Adipocyte (in vitro differentiated cells): ENCODE results near the gene SYT1.
A peak's percentile ranks its signal among the peaks of the same experiment; 100 is the strongest.

Experiments
- DNase-seq: peaks from one replicate; pipeline ENCODE4 v3.0.0-alpha.2; 2015; ENCODE audit warnings: low read depth
- H3K27me3 ChIP-seq: replicated peaks from 2 replicates; pipeline ENCODE4 v1.7.0; 2013; ENCODE audit warnings: mild to moderate bottlenecking, low read length, moderate library complexity; ENCODE audit not compliant: control insufficient read depth, insufficient read depth
- H3K36me3 ChIP-seq: 2 replicates; pipeline ENCODE4 v1.7.0; 2013; ENCODE audit warnings: low read length, mild to moderate bottlenecking, moderate library complexity; ENCODE audit not compliant: control insufficient read depth, insufficient read depth, severe bottlenecking
- H3K4me1 ChIP-seq: 2 replicates; pipeline ENCODE4 v1.7.0; 2013; ENCODE audit warnings: mild to moderate bottlenecking, low read length, moderate library complexity; ENCODE audit not compliant: control insufficient read depth, insufficient read depth
- H3K4me3 ChIP-seq: 2 replicates; pipeline ENCODE4 v1.7.0; 2013; ENCODE audit warnings: mild to moderate bottlenecking, low read length, moderate library complexity
- H3K9ac ChIP-seq: 2 replicates; pipeline ENCODE4 v1.7.0; 2013; ENCODE audit warnings: mild to moderate bottlenecking, low read length, moderate library complexity
- H3K9me3 ChIP-seq: 2 replicates; pipeline ENCODE4 v1.7.0; 2013; ENCODE audit warnings: mild to moderate bottlenecking, low read length, moderate library complexity; ENCODE audit not compliant: control insufficient read depth

Gene SYT1

DNA sequence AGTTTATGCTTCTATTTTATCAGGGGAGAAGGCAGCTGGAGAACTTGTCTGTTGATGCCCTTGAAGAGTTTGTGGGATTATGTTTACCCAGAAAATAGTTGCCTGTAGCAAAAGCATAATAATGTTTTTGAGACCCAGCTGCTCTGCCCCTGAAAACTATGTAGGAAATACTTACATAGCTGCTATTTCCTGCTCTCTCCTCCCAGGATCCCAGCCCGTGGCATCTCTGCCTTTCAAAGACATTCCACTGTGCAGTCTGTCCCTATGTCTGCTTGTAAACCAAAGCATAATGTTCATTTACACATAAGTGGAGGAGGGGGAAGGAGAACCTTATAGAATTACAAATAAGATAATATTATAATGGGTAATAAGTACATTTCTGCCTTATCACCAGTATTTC is 198.7 kb downstream of the SYT1 start:
- H3K36me3 ChIP-seq = no peaks in the 10 kb centered on the region
- H3K9me3 ChIP-seq = no peaks in the 10 kb centered on the region
- no peak overlapping the region for H3K4me3 ChIP-seq
- H3K27me3 ChIP-seq = no peaks in the 10 kb centered on the region
- H3K4me1 ChIP-seq = no peaks in the 10 kb centered on the region
- no peak overlapping the region for H3K9ac ChIP-seq
- peak; percentile 46 for DNase-seq

DNA sequence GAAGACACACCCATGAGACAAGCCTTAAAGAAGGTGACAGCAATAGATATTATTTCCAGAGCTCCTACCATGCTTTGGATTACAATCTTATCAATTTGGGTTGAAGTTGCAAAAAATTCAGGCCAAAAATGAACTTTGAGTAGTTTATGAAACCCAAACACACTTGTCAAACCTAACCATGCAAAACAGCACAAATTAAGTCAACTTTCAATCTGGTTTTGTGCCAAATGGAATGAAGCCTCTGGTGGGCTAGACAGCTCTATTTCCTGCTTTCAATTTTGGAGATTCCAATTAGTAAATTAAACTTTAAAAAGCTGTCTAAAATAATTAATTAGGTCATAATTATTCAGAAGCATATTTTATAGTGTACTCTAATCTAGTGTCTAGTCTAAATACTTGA is 203.4 kb downstream of the SYT1 start:
- no peaks in the 10 kb centered on the region for H3K4me1 ChIP-seq
- no peaks in the 10 kb centered on the region for H3K9me3 ChIP-seq
- H3K36me3 ChIP-seq = no peaks in the 10 kb centered on the region
- H3K27me3 ChIP-seq = no peaks in the 10 kb centered on the region
- H3K9ac ChIP-seq = no peak overlapping the region
- no peak for DNase-seq
- H3K4me3 ChIP-seq = no peak overlapping the region

DNA sequence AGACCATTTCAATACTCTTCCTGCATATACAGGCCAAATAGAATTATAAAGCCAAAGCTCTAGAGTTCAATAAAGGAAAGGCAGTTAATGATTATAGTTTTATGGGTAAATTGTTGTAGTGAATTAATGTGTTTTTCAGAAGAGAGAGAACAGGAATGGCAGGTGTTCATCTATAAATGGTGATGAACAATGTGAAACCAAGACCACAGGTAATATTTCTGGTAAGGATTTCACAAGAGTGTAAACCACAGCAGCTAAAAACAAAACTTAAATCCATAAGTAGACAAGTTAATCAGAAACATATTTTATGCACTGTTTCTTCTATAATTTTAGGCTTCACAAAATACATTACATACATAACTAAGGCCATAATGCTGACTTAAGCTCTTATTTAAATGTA is 204.4 kb downstream of the SYT1 start:
- Histone ChIP-seq H3K9ac (no peak overlapping the region), H3K9me3 (no peaks in the 10 kb centered on the region), H3K36me3 (no peaks in the 10 kb centered on the region), H3K4me1 (no peaks in the 10 kb centered on the region), H3K4me3 (no peak overlapping the region), H3K27me3 (no peaks in the 10 kb centered on the region)
- peak; percentile 3 for DNase-seq

DNA sequence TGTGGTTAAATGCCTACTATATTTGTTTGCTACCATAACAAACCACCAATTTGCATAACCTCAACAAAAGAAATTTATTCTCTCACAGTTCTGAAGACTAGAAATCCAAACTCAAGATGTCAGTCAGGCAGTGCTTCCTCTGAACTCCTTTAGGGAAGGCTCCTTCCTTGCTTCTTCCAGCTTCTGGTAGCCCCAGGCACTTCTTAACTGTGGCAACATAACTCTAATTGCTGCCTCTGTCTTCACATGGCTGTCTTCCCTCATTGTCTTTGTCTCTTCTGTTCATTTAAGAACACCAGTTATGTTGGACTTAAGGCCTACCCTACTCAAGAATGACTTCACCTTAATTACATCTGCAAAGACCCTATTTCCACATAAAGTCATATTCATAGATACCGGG is 206.9 kb downstream of the SYT1 start:
- Histone ChIP-seq H3K4me1 (no peaks in the 10 kb centered on the region), H3K9ac (no peak overlapping the region), H3K9me3 (no peaks in the 10 kb centered on the region), H3K4me3 (no peak overlapping the region), H3K27me3 (no peaks in the 10 kb centered on the region), H3K36me3 (no peaks in the 10 kb centered on the region)
- no peak for DNase-seq

DNA sequence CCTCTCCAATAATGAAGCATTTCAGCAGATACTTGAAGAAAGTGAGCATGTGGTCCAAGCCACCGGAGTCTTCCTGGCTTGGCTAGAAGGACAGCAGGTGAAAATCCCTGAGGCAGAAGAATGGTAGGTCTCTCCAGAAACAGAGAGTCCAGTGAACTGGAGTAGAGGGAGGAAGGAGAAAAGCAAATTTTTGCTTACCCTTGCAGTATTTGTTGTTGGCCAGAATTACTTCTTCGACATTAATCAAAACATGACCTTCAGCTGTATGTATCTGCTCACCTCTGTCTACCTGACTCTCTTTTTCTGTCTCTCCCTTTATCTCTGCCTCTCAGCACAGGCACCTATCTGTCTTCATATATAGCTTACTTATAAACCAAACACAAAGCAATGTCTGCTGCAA is 208.9 kb downstream of the SYT1 start:
- no peaks in the 10 kb centered on the region for H3K9me3 ChIP-seq
- no peaks in the 10 kb centered on the region for H3K27me3 ChIP-seq
- H3K4me3 ChIP-seq = no peak overlapping the region
- H3K36me3 ChIP-seq = no peaks in the 10 kb centered on the region
- DNase-seq = no peak
- no peaks in the 10 kb centered on the region for H3K4me1 ChIP-seq
- no peak overlapping the region for H3K9ac ChIP-seq

DNA sequence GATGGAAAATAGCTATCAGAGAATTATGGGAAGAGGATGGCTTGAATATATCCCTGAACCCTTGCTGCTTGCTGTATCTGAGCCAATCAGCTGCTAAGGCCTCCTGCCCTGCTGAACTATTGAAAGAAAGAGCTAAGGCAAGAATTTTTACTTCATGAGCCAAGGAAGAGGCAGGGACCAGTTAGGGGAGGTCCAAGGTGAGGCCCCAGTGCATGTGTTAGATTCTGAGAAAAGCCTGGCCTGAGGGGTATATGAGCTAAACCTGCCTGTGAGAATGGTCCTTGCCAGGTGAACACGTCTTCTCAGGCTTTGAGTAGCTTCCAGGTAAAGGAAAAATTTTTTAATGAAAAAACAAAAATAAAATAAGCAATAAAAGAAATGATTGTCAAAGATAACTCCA is 218.0 kb downstream of the SYT1 start:
- Histone ChIP-seq H3K27me3 (no peaks in the 10 kb centered on the region), H3K9ac (no peak overlapping the region), H3K36me3 (no peaks in the 10 kb centered on the region), H3K4me3 (no peak overlapping the region), H3K9me3 (no peaks in the 10 kb centered on the region), H3K4me1 (no peaks in the 10 kb centered on the region)
- no peak for DNase-seq

DNA sequence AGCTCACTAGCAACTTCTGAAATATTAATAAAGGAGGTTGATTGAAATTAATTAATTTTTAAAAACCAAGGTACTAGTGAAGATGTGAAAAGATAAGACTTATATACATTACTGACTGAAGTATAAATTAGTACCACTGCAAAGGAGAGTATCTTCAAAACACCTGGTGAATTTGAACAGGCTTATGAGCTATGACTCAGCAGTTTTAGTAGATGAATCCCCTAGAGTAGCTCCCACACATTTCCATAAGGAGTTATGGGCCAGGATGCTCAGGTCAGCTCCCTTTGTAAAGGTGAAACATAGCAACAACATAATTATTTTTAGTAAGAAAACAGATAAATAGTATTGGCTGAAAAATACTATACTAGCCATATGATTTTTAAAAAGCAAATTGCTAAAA is 218.6 kb downstream of the SYT1 start:
- no peaks in the 10 kb centered on the region for H3K4me1 ChIP-seq
- peak; percentile 2 for DNase-seq
- no peak overlapping the region for H3K4me3 ChIP-seq
- H3K36me3 ChIP-seq = no peaks in the 10 kb centered on the region
- no peaks in the 10 kb centered on the region for H3K9me3 ChIP-seq
- no peak overlapping the region for H3K9ac ChIP-seq
- H3K27me3 ChIP-seq = no peaks in the 10 kb centered on the region

DNA sequence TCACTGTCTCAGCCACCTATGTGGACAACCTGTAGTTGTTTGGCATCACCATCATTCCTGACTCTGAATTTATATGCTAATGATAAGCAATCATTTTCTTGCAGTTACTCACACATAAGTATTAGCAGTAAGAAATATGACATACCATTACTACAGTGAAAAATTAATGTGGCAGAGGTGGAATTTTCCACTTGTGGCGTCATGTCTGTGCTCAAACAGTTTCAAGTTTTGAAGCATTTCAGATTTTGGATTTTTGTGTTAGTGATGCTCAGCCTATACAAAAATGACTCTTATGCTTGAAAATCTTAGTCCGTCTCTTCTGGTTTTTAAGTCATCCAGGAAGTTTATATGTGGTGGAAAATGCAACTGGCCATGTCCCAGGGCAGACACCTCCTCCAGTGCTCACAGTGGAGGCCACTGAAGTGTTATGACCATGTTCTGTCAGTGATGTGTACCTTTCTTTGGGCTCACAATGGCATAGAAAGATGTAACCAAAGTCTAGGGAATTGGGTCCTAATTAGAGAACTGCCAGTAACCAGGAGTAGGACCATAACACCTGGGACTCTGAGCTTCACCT is 220.6 kb downstream of the SYT1 start:
- Histone ChIP-seq H3K4me1 (no peaks in the 10 kb centered on the region), H3K9ac (no peak overlapping the region), H3K4me3 (no peak overlapping the region), H3K36me3 (no peaks in the 10 kb centered on the region), H3K27me3 (no peaks in the 10 kb centered on the region), H3K9me3 (no peaks in the 10 kb centered on the region)
- DNase-seq = no peak

DNA sequence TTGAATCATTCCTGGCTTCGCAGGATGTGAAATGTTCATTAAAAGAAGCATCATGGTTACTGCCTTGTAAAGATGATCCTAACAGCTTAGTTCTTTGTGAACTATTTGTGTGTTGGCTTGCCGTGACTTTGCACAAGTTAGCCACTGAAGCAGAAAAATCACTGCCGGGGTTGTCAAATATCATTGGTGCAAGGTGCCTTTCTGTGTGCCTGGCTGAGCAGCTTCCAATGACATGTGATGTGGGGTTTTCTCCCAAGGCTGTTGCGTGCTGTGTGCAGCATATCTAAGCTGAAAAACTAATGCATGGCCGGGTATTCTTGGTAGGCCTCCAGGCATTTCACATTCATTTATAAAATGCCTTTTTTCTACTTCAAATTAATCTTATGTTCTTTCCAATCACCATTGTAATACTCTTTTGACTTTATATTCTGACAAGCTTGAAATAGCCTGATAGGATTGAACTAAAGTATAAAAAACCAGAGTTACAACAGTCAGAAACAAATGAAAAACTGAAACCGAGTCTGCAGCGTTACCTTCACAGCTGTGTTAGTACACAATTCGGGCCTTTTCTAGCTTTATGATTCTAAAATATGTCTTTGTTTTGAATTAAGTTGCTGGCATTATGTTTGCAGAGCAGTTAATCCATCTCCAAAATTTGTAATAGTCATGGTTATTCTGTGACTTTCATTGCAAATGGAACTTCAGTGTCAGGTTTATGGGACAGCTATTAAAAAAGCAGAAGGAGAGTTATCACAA is 222.1 kb downstream of the SYT1 start:
- Histone ChIP-seq H3K9me3 (no peaks in the 10 kb centered on the region), H3K9ac (no peak overlapping the region), H3K4me3 (no peak overlapping the region), H3K4me1 (no peaks in the 10 kb centered on the region), H3K36me3 (no peaks in the 10 kb centered on the region), H3K27me3 (no peaks in the 10 kb centered on the region)
- DNase-seq = peak; percentile 34

DNA sequence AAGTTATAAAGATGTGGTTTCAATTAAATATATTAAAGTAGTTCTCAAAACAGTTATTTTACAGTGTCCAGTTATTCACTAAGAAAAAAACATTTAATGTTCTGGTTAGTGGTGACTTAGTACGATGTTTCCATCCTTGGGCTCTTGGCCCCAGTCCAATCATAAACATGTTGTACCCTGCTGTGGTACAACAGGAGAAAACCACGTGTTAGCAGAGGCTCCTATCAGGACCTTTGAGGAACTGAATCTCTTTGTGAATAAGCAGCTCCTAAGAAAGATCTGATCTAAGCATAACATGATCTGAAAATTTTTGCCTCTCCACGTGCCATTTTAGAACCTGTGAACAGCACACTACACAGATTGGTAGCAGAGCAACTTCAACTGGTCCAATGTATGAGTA is 234.0 kb downstream of the SYT1 start:
- Histone ChIP-seq H3K9me3 (no peaks in the 10 kb centered on the region), H3K9ac (no peak overlapping the region), H3K36me3 (no peaks in the 10 kb centered on the region), H3K4me3 (no peak overlapping the region), H3K27me3 (no peaks in the 10 kb centered on the region), H3K4me1 (no peaks in the 10 kb centered on the region)
- DNase-seq = peak; percentile 4

DNA sequence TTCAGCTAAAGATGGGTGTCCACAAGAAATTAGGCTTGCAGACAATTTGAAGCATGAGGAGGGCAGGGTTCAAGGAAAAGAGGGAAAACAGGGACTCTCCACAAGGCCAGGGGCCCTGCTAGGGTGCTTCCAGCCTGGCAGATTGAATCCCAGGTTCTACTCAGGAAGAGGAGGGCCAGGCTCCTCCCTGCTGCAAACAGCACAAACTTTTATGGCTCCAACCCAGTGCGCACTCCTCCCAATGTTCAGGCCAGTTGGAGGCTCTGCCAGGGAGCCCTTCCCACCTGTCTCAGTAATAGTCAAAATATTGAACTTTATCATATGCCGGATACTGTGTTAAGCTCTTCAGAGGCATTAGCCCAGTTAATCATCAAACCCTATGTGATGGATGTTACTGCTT is 244.4 kb downstream of the SYT1 start:
- H3K9ac ChIP-seq = no peak overlapping the region
- H3K4me1 ChIP-seq = no peaks in the 10 kb centered on the region
- no peak overlapping the region for H3K4me3 ChIP-seq
- no peaks in the 10 kb centered on the region for H3K9me3 ChIP-seq
- no peaks in the 10 kb centered on the region for H3K36me3 ChIP-seq
- no peaks in the 10 kb centered on the region for H3K27me3 ChIP-seq
- no peak for DNase-seq

DNA sequence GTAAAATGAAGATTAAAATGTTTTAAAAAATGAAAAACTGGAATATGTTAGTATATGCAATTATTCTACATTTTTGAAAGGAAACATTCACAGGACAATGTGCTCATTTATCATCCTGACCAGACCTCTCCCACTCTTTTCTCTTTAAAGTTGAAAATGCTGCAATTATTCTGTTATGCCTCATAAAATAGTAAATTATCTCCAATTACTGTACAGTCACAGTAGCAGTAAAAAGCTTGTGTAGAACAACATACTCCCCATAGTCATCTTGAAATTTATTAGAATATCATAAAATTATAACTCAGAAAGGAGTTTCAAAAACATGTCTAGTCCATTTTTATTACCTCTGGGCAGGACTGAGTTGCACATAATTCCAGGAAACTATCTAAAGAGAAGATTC is 250.3 kb downstream of the SYT1 start:
- H3K36me3 ChIP-seq = no peaks in the 10 kb centered on the region

More for the DNA sequence above, 250.3 kb downstream of the SYT1 start:
- no peaks in the 10 kb centered on the region for H3K4me1 ChIP-seq
- no peak overlapping the region for H3K4me3 ChIP-seq
- H3K9ac ChIP-seq = no peak overlapping the region
- H3K9me3 ChIP-seq = no peaks in the 10 kb centered on the region
- H3K27me3 ChIP-seq = no peaks in the 10 kb centered on the region
- DNase-seq = no peak
